ENCODE results near the gene VPS33A.
A peak's percentile ranks its signal among the peaks of the same experiment; 100 is the strongest.

VPS33A gene

GRCh38 chr12:122225683-122226365, 40.5 kb downstream of the VPS33A start, which contains the start of gene DIABLO:
DIABLO (minus strand) TSS chr12:122226052; CDS start chr12:122226014, 38 bp downstream.
- Histone ChIP-seq H3K27me3 (ENCODE audit: insufficient read depth, low read length) (peaks cover 9% of the 10 kb centered on the region), H3K4me3 (ENCODE audit: low read length) (peak within 1 kb of the TSS; percentile 96), H3K27ac (ENCODE audit: low read length) (peak within 1 kb of the TSS; percentile 88), H3K36me3 (ENCODE audit: insufficient read depth, low read depth, low read length) (peaks cover 38% of the 10 kb centered on the region), H3K4me1 (ENCODE audit: insufficient read depth, low read length) (peaks cover 18% of the 10 kb centered on the region), H3K9me3 (ENCODE audit: insufficient read depth, low read depth, low read length) (no peaks in the 10 kb centered on the region), H3K9ac (ENCODE audit: low read depth, low read length) (peak within 1 kb of the TSS; percentile 94)

GRCh38 chr12:122216445-122216844, 49.8 kb downstream of the VPS33A start:
- no peak overlapping the region for H3K27ac ChIP-seq (ENCODE audit: low read length)
- H3K4me1 ChIP-seq (ENCODE audit: insufficient read depth, low read length), result no peaks in the 10 kb centered on the region
- H3K9me3 ChIP-seq (ENCODE audit: insufficient read depth, low read depth, low read length), result no peaks in the 10 kb centered on the region
- H3K9ac ChIP-seq (ENCODE audit: low read depth, low read length), result no peak overlapping the region
- H3K4me3 ChIP-seq (ENCODE audit: low read length), result no peak overlapping the region
- peaks cover 79% of the 10 kb centered on the region for H3K36me3 ChIP-seq (ENCODE audit: insufficient read depth, low read depth, low read length)
- H3K27me3 ChIP-seq (ENCODE audit: insufficient read depth, low read length), result no peaks in the 10 kb centered on the region

GRCh38 chr12:122215771-122216170, 50.5 kb downstream of the VPS33A start:
- Histone ChIP-seq H3K36me3 (ENCODE audit: insufficient read depth, low read depth, low read length) (peaks cover 78% of the 10 kb centered on the region), H3K9ac (ENCODE audit: low read depth, low read length) (no peak overlapping the region), H3K9me3 (ENCODE audit: insufficient read depth, low read depth, low read length) (no peaks in the 10 kb centered on the region), H3K4me1 (ENCODE audit: insufficient read depth, low read length) (no peaks in the 10 kb centered on the region), H3K4me3 (ENCODE audit: low read length) (no peak overlapping the region), H3K27me3 (ENCODE audit: insufficient read depth, low read length) (no peaks in the 10 kb centered on the region), H3K27ac (ENCODE audit: low read length) (no peak overlapping the region)

GRCh38 chr12:122208073-122208820, 58.0 kb downstream of the VPS33A start:
- H3K4me1 ChIP-seq (ENCODE audit: insufficient read depth, low read length), result peaks cover 2% of the 10 kb centered on the region; the same call in 1 of the 2 replicates
- H3K9ac ChIP-seq (ENCODE audit: low read depth, low read length), result no peak overlapping the region
- H3K36me3 ChIP-seq (ENCODE audit: insufficient read depth, low read depth, low read length), result peaks cover 63% of the 10 kb centered on the region
- no peak overlapping the region for H3K27ac ChIP-seq (ENCODE audit: low read length)
- no peaks in the 10 kb centered on the region for H3K9me3 ChIP-seq (ENCODE audit: insufficient read depth, low read depth, low read length)
- H3K4me3 ChIP-seq (ENCODE audit: low read length), result no peak overlapping the region
- peaks cover 37% of the 10 kb centered on the region for H3K27me3 ChIP-seq (ENCODE audit: insufficient read depth, low read length)

GRCh38 chr12:122207391-122207790, 58.9 kb downstream of the VPS33A start:
- Histone ChIP-seq H3K4me3 (ENCODE audit: low read length) (no peak overlapping the region), H3K36me3 (ENCODE audit: insufficient read depth, low read depth, low read length) (peaks cover 54% of the 10 kb centered on the region), H3K9me3 (ENCODE audit: insufficient read depth, low read depth, low read length) (no peaks in the 10 kb centered on the region), H3K4me1 (ENCODE audit: insufficient read depth, low read length) (peaks cover 2% of the 10 kb centered on the region; the same call in 1 of the 2 replicates), H3K27ac (ENCODE audit: low read length) (no peak overlapping the region), H3K27me3 (ENCODE audit: insufficient read depth, low read length) (peaks cover 46% of the 10 kb centered on the region), H3K9ac (ENCODE audit: low read depth, low read length) (no peak overlapping the region)

GRCh38 chr12:122206976-122207375, 59.3 kb downstream of the VPS33A start:
- H3K4me3 ChIP-seq (ENCODE audit: low read length), result no peak overlapping the region
- H3K9me3 ChIP-seq (ENCODE audit: insufficient read depth, low read depth, low read length), result no peaks in the 10 kb centered on the region
- H3K27ac ChIP-seq (ENCODE audit: low read length), result no peak overlapping the region
- H3K27me3 ChIP-seq (ENCODE audit: insufficient read depth, low read length), result peaks cover 50% of the 10 kb centered on the region
- H3K9ac ChIP-seq (ENCODE audit: low read depth, low read length), result no peak overlapping the region
- H3K4me1 ChIP-seq (ENCODE audit: insufficient read depth, low read length), result peaks cover 2% of the 10 kb centered on the region; the same call in 1 of the 2 replicates
- peaks cover 50% of the 10 kb centered on the region for H3K36me3 ChIP-seq (ENCODE audit: insufficient read depth, low read depth, low read length)

GRCh38 chr12:122206111-122206881, 60.0 kb downstream of the VPS33A start:
- H3K27me3 ChIP-seq (ENCODE audit: insufficient read depth, low read length), result peaks cover 57% of the 10 kb centered on the region
- H3K9me3 ChIP-seq (ENCODE audit: insufficient read depth, low read depth, low read length), result no peaks in the 10 kb centered on the region
- H3K36me3 ChIP-seq (ENCODE audit: insufficient read depth, low read depth, low read length), result peaks cover 44% of the 10 kb centered on the region

GRCh38 chr12:122205053-122205925, 61.0 kb downstream of the VPS33A start:
- Histone ChIP-seq H3K36me3 (ENCODE audit: insufficient read depth, low read depth, low read length) (peaks cover 36% of the 10 kb centered on the region), H3K4me3 (ENCODE audit: low read length) (no peak overlapping the region), H3K27me3 (ENCODE audit: insufficient read depth, low read length) (peaks cover 59% of the 10 kb centered on the region), H3K9me3 (ENCODE audit: insufficient read depth, low read depth, low read length) (no peaks in the 10 kb centered on the region), H3K27ac (ENCODE audit: low read length) (no peak overlapping the region), H3K4me1 (ENCODE audit: insufficient read depth, low read length) (peaks cover 2% of the 10 kb centered on the region; the same call in 1 of the 2 replicates), H3K9ac (ENCODE audit: low read depth, low read length) (no peak overlapping the region)

More at GRCh38 chr12:122206111-122206881, 60.0 kb downstream of the VPS33A start:
- no peak overlapping the region for H3K27ac ChIP-seq (ENCODE audit: low read length)
- no peak overlapping the region for H3K9ac ChIP-seq (ENCODE audit: low read depth, low read length)
- peaks cover 2% of the 10 kb centered on the region; the same call in 1 of the 2 replicates for H3K4me1 ChIP-seq (ENCODE audit: insufficient read depth, low read length)
- no peak overlapping the region for H3K4me3 ChIP-seq (ENCODE audit: low read length)

GRCh38 chr12:122204167-122205052, 61.9 kb downstream of the VPS33A start:
- peaks cover 59% of the 10 kb centered on the region for H3K27me3 ChIP-seq (ENCODE audit: insufficient read depth, low read length)
- peaks cover 2% of the 10 kb centered on the region; the same call in 1 of the 2 replicates for H3K4me1 ChIP-seq (ENCODE audit: insufficient read depth, low read length)
- peaks cover 28% of the 10 kb centered on the region for H3K36me3 ChIP-seq (ENCODE audit: insufficient read depth, low read depth, low read length)

More at GRCh38 chr12:122204167-122205052, 61.9 kb downstream of the VPS33A start:
- no peak overlapping the region for H3K27ac ChIP-seq (ENCODE audit: low read length)
- no peak overlapping the region for H3K9ac ChIP-seq (ENCODE audit: low read depth, low read length)
- H3K4me3 ChIP-seq (ENCODE audit: low read length), result peak overlapping the region; percentile 57
- H3K9me3 ChIP-seq (ENCODE audit: insufficient read depth, low read depth, low read length), result no peaks in the 10 kb centered on the region
